Activated CD4-positive, alpha-beta T cell treated with anti-CD3 and anti-CD28 coated beads, Interleukin-2, amount 50 U/mL, for 1 hour (primary cell): Measurements from ENCODE around the gene NLRC3.
"Not testable (repeated sequence)": the region's sequence is repeated elsewhere in the genome, so short reads cannot be mapped to it uniquely, and the experiment has no call there.

ENCODE experiments used
- DNase-seq: peaks from one replicate; pipeline ENCODE4 v3.0.0-alpha.2; 2020

Gene NLRC3

DNA sequence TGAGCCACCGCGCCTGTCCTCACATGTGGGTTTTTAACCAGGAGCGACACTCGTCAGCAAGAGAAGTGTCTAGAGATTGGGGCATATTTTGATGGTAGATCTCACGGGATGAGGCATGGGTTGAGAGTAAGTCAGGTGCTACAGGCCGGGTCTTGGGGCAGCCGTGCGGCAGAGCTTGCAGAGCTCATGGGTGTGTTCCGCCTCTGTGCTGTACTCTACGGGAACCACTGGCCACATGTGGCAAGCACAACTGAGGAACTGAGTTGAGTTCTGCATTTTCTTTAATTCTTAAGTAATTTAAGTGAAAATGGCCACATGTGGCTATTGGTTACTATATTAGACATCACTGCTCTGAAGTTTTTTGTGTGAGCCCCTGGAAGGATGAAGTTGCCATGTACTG lies 66.8 kb downstream of the NLRC3 start:
- DNase-seq: no peak

DNA sequence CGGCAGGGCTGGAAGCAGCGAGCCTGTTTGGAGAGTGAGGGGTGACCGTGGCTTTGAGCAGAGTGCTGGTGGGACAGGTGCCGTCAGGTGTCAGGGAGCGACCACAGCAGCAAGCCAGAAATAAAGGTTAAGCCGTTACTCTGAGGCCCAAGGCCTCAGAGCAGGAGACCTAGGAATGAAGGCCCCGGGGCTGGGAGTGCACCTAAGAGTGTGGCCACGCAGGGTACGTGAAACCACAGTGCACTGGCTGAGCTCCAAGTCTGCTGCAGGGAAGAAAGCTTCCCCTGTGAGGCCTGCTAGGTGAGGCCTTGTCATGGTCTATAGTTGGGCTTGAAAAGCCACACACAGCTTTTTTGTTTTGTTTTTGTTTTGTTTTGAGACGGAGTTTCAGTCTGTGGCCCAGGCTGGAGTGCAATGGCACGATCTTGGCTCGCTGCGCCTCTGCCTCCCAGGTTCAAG lies 67.7 kb downstream of the NLRC3 start:
- peak; percentile 78 for DNase-seq

DNA sequence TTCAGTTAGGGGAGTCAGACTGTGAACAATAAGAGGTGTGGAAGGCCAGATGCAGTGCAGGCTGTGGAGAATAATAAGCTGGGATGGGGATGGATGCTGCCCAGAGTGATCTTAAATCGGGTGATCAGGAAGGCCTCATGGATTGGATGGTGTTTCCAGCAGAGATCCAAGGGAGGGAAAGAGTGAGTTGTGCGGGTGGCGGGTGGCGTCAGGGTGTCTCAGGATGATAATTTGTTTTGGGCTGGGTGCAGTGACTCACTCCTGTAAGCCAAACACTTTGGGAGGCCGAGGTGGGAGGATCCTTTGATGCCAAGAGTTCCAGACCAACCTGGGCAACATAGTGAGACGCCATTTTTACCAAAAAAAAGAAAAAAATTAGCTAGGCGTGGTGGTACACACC lies 68.5 kb downstream of the NLRC3 start:
- no peak for DNase-seq

DNA sequence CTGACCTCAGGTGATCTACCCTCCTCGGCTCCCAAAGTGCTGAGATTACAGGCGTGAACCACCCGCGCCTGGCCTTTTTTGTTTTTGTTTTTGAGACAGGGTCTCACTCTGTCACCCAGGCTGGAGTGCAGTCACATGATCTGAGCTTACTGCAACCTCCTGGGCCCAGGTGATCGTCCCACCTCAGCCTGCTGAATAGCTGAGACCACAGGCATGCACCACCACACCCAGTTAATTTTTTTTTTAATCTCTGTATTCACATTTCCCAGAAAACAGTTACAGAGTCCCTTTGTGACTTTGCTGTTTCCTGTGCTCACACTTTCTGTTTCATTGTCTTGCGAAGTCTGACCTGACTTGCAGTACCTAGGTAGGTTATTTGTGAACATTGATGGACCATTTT lies 73.7 kb downstream of the NLRC3 start:
- peak; percentile 48 for DNase-seq

DNA sequence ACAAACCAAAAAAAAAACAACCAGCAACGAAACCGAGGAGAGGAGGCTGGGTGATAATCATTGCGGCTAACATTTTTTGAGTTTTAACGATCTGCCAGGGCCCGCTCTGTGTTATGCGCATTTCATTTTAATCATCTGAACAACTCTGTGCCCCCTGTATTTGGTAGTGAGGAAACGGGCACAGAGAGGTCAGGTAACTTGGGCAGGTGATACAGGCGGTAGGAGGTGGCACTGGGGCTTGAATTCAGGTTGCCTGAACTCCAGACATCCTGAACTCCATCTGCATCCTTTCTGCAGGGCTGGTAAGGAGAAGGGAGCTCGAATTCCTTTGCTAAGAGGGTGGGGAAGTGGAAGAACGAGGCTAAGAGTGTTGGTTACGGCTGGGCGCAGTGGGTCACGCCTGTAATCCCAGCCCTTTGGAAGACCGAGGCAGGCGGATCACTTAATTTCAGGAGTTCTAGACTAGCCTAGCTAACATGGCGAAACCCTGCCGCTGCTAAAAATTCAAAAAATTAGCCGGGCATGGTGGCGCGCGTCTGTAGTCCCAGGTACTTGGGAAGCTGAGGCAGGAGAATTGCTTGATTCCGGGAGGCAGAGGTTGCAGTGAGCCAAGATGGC lies 75.3 kb downstream of the NLRC3 start:
- DNase-seq: no peak

DNA sequence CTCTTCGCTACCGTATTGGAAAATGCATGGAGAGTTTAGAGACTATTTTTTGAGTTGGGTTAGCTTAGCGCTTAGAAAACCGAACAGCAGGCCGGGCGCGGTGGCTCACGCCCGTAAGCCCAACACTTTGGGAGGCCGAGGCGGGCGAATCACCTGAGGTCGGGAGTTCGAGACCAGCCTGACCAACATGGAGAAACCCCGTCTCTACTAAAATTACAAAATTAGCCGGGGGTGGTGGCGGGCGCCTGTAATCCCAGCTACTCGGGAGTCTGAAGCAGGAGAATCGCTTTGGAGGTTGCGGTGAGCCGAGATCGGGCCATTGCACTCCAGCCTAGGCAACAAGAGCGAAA lies 75.8 kb downstream of the NLRC3 start:
- DNase-seq: not testable (repeated sequence)

DNA sequence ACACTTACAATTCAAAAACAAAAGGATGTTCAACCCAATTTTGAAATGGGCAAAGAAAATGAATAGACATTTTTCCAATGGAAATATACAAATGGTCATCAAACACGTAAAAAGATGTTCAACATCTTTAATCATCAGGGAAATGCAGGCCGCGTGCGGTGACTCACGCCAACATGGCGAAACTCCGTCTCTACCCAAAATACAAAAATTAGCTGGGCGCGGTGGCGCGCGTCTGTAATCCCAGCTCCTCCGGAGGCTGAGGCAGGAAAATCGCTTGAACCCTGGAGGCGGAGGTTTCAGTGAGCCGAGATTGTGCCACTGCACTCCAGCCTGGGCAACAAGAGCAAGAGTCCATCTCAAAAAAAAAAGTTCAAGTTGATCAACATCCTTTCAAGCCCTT lies 78.2 kb downstream of the NLRC3 start:
- no peak for DNase-seq

DNA sequence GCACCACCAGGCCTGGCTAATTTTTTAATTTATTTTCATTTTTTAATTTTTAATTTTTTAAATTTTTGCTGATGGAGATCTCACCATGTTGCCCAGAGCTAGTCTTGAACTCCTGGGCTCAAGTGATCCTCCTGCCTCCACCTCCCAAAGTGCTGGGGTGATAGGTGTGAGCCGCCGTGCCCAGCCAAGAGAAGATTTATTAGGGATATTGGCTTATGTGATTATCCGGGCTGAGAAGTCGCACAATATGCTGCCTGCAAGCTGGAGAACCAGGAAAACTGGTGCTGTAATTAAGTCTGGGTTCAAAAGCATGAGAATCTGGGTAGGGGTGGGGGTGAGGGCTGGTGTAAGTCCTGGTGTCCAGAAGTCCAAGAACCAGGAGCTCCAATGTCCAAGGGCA lies 79.4 kb downstream of the NLRC3 start:
- DNase-seq: no peak

DNA sequence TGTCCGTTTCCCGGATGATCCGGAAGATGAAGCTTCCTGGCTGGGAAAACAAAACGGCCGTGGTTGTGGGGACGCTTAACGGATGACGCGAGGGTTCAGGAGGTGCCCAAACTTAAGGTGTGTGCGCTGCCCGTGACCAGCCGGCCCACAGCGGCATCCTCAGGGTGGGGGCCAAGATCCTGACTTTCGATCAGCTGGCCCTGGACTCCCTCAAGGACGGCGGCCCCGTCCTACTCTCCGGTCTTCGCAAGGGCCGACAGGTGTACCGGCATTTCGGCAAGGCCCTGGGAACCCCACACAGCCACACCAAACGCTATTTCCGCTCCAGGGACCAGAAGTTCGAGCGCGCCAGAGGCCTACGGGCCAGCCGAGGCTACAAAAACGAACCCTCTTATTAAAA lies 80.8 kb downstream of the NLRC3 start:
- no peak for DNase-seq

DNA sequence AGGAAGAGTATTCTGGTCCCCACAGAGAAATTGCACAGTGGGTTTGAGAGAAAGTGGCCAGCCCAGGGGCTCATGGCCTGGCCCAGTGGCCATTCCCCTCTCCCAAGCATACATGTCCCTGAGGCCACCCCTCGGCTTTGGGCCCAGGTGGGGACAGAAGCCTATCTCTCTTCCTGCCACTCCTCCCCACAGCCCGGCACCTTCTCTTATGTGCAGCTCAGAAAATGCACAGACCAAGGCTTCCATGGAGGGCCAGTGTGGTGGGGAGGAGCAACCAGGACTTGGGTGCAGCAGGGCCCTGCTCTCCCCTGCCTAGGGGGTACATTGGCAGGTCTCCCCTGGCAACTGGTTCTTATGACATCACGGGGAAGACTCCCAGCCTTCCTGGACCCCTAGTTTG lies 82.0 kb downstream of the NLRC3 start, which contains the start of gene C16orf90:
C16orf90 (minus strand) TSS at position 314 of the 400 bp plus-strand sequence; CDS start at position 246, 68 bp downstream.
- DNase-seq: no peak

DNA sequence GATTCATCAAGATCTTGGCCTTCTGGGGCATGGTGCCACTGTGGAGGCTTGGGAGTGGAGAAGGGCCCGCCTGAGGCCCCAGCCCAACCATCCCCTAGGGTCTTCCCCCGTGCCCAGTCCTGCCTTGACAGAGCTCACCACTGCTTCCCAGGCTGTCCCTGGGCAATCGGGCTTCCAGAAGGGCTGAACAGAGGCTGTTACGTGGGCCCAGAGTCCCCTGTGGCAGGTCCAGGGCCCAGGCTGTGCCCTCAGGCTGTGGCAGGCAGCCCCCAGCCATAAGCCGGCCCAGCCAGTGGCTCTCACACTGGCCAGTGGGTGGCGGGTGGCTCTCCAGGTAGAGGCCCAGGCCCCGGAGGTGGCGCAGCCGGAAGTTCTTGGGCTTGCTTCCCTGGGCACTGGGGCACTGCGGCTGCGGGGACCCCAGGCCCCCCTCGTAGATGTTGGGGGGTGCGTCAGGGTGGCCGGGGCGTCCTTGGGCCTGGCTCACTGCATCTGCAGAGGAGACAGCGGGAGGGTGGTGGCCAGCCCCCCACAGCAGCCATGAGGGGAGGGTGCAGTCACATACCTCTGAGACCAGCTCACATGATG lies 82.7 kb downstream of the NLRC3 start:
- DNase-seq: no peak

DNA sequence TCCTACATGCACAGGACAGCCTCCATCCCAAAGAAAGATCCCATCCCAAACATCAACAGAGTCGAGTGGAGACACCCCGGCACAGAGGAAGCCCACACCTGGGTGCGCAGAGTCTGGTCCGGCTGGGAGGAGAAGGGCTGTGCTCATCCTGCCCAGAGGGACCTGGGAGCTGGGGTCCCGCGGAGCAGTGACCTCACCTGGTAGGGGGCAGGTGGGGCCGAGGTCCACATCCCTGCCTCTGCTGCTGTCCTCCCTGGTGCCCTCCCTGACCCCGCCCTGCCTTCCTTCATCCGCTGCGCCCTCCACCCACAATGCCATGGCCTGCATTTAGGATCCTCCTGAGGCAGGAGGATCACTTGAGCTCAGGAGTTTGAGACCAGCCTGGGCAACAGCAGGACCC lies 84.8 kb downstream of the NLRC3 start:
- no peak for DNase-seq

DNA sequence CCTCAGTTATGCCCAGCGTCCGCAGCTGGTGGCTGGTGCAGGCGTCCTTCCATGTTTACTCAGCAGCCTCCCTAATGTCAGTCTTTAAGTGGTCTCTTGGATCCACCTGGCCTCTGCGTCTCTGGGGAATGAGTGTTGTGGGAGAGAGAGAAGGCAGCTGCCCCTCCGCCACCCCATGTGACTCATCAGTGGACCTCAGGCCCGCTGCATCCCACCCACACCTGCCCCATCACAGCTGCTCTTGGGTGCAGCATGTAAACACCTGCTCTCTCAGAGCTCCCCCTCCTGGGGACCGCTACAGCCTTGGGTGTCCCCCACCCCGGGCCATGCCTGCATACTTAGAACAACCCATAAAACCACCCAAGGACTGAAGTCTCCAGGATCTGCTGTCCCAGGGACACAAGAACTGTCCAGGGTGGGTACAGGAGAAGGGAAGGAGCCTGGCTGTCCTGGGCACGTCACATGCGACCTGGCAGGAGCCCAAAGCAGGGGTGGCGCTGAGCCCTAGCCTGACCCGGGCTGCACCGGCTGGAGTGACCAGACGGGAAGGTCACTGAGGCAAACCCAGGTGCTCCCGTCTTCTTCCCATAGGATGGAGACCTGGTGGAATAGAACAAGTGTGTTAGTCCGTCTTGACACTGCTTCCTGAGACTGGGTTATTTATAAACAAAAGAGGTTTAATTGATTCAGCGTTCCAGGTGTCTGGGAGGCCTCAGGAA lies 86.1 kb downstream of the NLRC3 start:
- no peak for DNase-seq
